K562 (cell line): ENCODE measurements around the gene LDLRAD3. TPM values are rescaled to one million over a fixed set of nuclear protein-coding genes. Genes with fewer than 3 reads are reported as not detected.

Experiments used
- ATAC-seq: fragments of 200-7000 bp; cut with Tn5 transposase; 3 replicates; pipeline ENCODE4 v1.9.1; 2020; ENCODE audit warnings: moderate library complexity
- BruUV-seq: library from RNA; stranded (reverse); fragments of 400-500 nt; replicated peaks from 2 replicates; lab custom pipeline; 2021; lab: Mats Ljungman, UMichigan
- CTCF ChIA-PET: fragments of 300-600 bp; formaldehyde crosslinking; extraction: SDS; loops from one replicate; lab custom pipeline; 2021; ENCODE audit warnings: low intra/inter-chr PET ratio; lab: Yijun Ruan, JAX
- POLR2A ChIA-PET: fragments of 300-600, 350-650 bp; sonication (Branson Sonifier 250); formaldehyde crosslinking; extraction: SDS; loops from one replicate; lab custom pipeline; 2021; ENCODE audit warnings: antibody characterized with exemption, inconsistent platforms; lab: Yijun Ruan, JAX
- DNase-seq, 4 experiments: peaks; one replicate each; pipeline versions ENCODE4 v3.0.0 to v3.0.0-alpha.2; 2011 to 2018; ENCODE audit warnings: low spot score in 3 of 4, mixed read lengths in 3 of 4; ENCODE audit errors: extremely low read depth in 1 of 4
- FAIRE-seq: peaks from 2 replicates; lab custom pipeline; 2011; peaks lifted over from hg19 to GRCh38; lab: Jason Lieb, UNC
- H2AFZ ChIP-seq: 2 replicates; pipeline ENCODE4 v1.6.0; 2011; ENCODE audit warnings: low read depth, low read length, control low read depth, inconsistent platforms
- H3K27ac ChIP-seq: fragments of 200-600 bp; 3 replicates; pipeline ENCODE4 v1.8.0; 2011; ENCODE audit warnings: low read depth, mild to moderate bottlenecking, control low read depth, inconsistent platforms, low read length, moderate library complexity, mixed read lengths; ENCODE audit errors: extremely low read depth
- H3K27me3 ChIP-seq, 2 experiments: fragments of 300-600 bp in 1 of 2; 2 replicates in 1 of 2; 3 replicates in 1 of 2; pipeline versions ENCODE4 v1.6.0 to v1.8.0; 2011; ENCODE audit warnings: inconsistent platforms in 2 of 2, low read length in 2 of 2, mild to moderate bottlenecking in 1 of 2, mixed read lengths in 1 of 2, moderate library complexity in 1 of 2; ENCODE audit not compliant: control insufficient read depth in 2 of 2, insufficient read depth in 2 of 2
- H3K36me3 ChIP-seq: fragments of 300-600 bp; 3 replicates; pipeline ENCODE4 v1.8.0; 2011; ENCODE audit warnings: mild to moderate bottlenecking, low read length, inconsistent platforms; ENCODE audit not compliant: control insufficient read depth, insufficient read depth
- H3K4me1 ChIP-seq, 2 experiments: fragments of 200-600 bp in 1 of 2; replicated peaks in 1 of 2; 2 replicates in 1 of 2; 3 replicates in 1 of 2; pipeline versions ENCODE4 v1.5.1 to v1.8.0; 2011; ENCODE audit warnings: inconsistent platforms in 2 of 2, low read length in 2 of 2, mild to moderate bottlenecking in 1 of 2, mixed read lengths in 1 of 2, moderate library complexity in 1 of 2; ENCODE audit not compliant: control insufficient read depth in 2 of 2, insufficient read depth in 2 of 2
- H3K4me2 ChIP-seq: 2 replicates; pipeline ENCODE4 v1.6.1; 2011; ENCODE audit warnings: low read length, control low read depth, inconsistent platforms, mixed read lengths; ENCODE audit not compliant: insufficient read depth
- H3K4me3 ChIP-seq: fragments of 200-600 bp; sonication (generic), shearing (Covaris generic); 2 replicates; pipeline ENCODE4 v1.5.1; 2016; ENCODE audit warnings: control low read depth, inconsistent platforms
- H3K79me2 ChIP-seq: fragments of 200-600 bp; 3 replicates; pipeline ENCODE4 v1.8.0; 2011; ENCODE audit warnings: low read length, inconsistent platforms; ENCODE audit not compliant: control insufficient read depth, insufficient read depth
- H3K9ac ChIP-seq, 2 experiments: 2 replicates each; pipeline versions ENCODE4 v1.6.0 to v1.6.1; 2011; ENCODE audit warnings: low read depth in 2 of 2, low read length in 2 of 2, control low read depth in 1 of 2, inconsistent platforms in 1 of 2, mild to moderate bottlenecking in 1 of 2, mixed read lengths in 1 of 2; ENCODE audit not compliant: insufficient read depth in 1 of 2
- H3K9me1 ChIP-seq: one replicate; pipeline ENCODE4 v1.6.0; 2011; ENCODE audit warnings: inconsistent platforms, mild to moderate bottlenecking, low read length, moderate library complexity; ENCODE audit not compliant: control insufficient read depth, insufficient read depth
- H3K9me3 ChIP-seq: replicated peaks from 2 replicates; pipeline ENCODE4 v1.5.1; 2011; ENCODE audit warnings: low read depth, low read length, inconsistent platforms; ENCODE audit not compliant: control insufficient read depth, insufficient read depth
- H4K20me1 ChIP-seq: replicated peaks from 2 replicates; pipeline ENCODE4 v1.6.1; 2011; ENCODE audit warnings: low read length, inconsistent platforms, mixed read lengths; ENCODE audit not compliant: control insufficient read depth, insufficient read depth
- KDM1A ChIP-seq, 2 experiments: fragments of 450-650 bp; IDR thresholded peaks; 2 replicates each; pipeline ENCODE4 v1.6.1; 2016; ENCODE audit warnings: mild to moderate bottlenecking in 2 of 2
- NFRKB ChIP-seq: fragments of 450-650 bp; IDR thresholded peaks from 2 replicates; pipeline ENCODE4 v1.6.1; 2016; ENCODE audit warnings: low read depth
- RCOR1 ChIP-seq, 2 experiments: IDR thresholded peaks; 2 replicates each; pipeline ENCODE4 v1.6.1; 2012; ENCODE audit warnings: low read depth in 2 of 2, low read length in 2 of 2, borderline replicate concordance in 1 of 2, improper control_type of control experiment in 1 of 2
- TAF15 ChIP-seq: fragments of 200-400 bp; formaldehyde crosslinking; IDR thresholded peaks from 2 replicates; pipeline ENCODE4 v1.6.1; 2017; ENCODE audit warnings: mild to moderate bottlenecking, low read depth, low read length, moderate library complexity
- TFAM ChIP-seq: fragments of 250-450 bp; sonication (Bioruptor Pico); conservative IDR thresholded peaks from 2 replicates; pipeline ENCODE4 v1.5.0; 2021; ENCODE audit warnings: mild to moderate bottlenecking, moderate library complexity
- WGBS: fragments of 100-300 bp; shearing (Covaris generic); methylation state at CpG from one replicate; pipeline ENCODE4 v1.1.6; 2016; ENCODE audit warnings: low coverage, mixed read lengths; ENCODE audit not compliant: insufficient coverage; ENCODE audit errors: missing lambda C conversion rate; 5-methylcytosine and 5-hydroxymethylcytosine counted together
- in situ Hi-C: fragments of 300-500 bp; cut with MboI; formaldehyde crosslinking; loops from 4 replicates; pipeline ENCODE4 v1.15.0; 2018; ENCODE audit warnings: inconsistent platforms, mixed read lengths
- intact Hi-C: fragments of 100-400 bp; cut with micrococcal nuclease; formaldehyde crosslinking; loops from 2 replicates; pipeline ENCODE4 v1.14.2; 2022
- polyA plus RNA-seq, 8 experiments: library from polyadenylated mRNA; depleted of rRNA in 4 of 8; stranded (reverse) in 5 of 8; unstranded in 3 of 8; fragments of >200 nt; fragmentation: Nextera tagmentation in 2 of 8; fragmentation: Illumina TruSeq in 1 of 8; extraction: Ambion mirVana in 2 of 8; extraction: Trizol in 1 of 8; gene quantifications; 2 replicates each; pipeline versions ENCODE4 v1.2.1 to v1.2.3, GENCODE V29; 2011 to 2014; ENCODE audit warnings: inconsistent platforms in 1 of 8, missing spikeins in 1 of 8
- total RNA-seq, 7 experiments: library from RNA; depleted of rRNA in 6 of 7; stranded (reverse); fragments of >200 nt in 6 of 7; fragmentation: Illumina TruSeq in 2 of 7; extraction: Trizol in 2 of 7; gene quantifications; 2 replicates each; pipeline versions ENCODE4 v1.2.1 to v1.2.3, GENCODE V29; 2011 to 2021; ENCODE audit warnings: low replicate concordance in 1 of 7
- TF ChIP-seq, protein P1 (sequence below), 2 experiments: fragments of 250-450 bp in 1 of 2; fragments of 450-650 bp in 1 of 2; sonication (Bioruptor Pico) in 1 of 2; IDR thresholded peaks; 2 replicates each; pipeline versions ENCODE4 v1.6.1 to v1.8.0; 2016 to 2021; ENCODE audit warnings: mild to moderate bottlenecking in 2 of 2, moderate library complexity in 2 of 2, missing compliant biosample characterization in 1 of 2, missing genetic modification characterization in 1 of 2

LDLRAD3 gene
- total and polyA plus RNA-seq, 9 of the 15 experiments (the other 6 are each of a cell fraction or from before 2014, with no cell fraction given) = 0.73 to 7.2 (median 3.5) TPM

- no peak for ATAC-seq
- BruUV-seq = no TSS peak
- intact Hi-C loops = no loop called here
- no peaks in the 10 kb centered on the region for H3K36me3 ChIP-seq
- TF ChIP-seq TAF15 (no peak), TFAM (no peak), RCOR1 (IDR thresholded peaks at IDR 0.05; ENCODE audit: borderline replicate concordance in 1 of 2, low read depth in 2 of 2, low read length in 2 of 2) (peak; percentile 15 to 60; a peak in 2 of 4 replicates), KDM1A (IDR thresholded peaks at IDR 0.05) (peak; percentile 34 to 44; a peak in 1 of 4 replicates), NFRKB (no peak)
- TF ChIP-seq, protein P1, sequence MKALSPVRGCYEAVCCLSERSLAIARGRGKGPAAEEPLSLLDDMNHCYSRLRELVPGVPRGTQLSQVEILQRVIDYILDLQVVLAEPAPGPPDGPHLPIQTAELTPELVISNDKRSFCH (CRISPR knock-in tag; IDR thresholded peaks at IDR 0.05) = no peak
- TF ChIP-seq, protein P1 (tag; IDR thresholded peaks at IDR 0.05) = no peak
- no peak overlapping the region for H3K27ac ChIP-seq
- H3K79me2 ChIP-seq = no peaks in the 10 kb centered on the region
- H3K9me3 ChIP-seq = no peaks in the 10 kb centered on the region
- no peaks in the 10 kb centered on the region for H3K9me1 ChIP-seq
- POLR2A ChIA-PET = no interaction called here
- peaks cover 5 to 6% of the 10 kb centered on the region in 2 experiments; a peak in 3 of 5 replicates for H3K27me3 ChIP-seq
- CTCF ChIA-PET = no interaction called here
- no peak overlapping the region for H3K9ac ChIP-seq
- no peak overlapping the region for H3K4me2 ChIP-seq
- H4K20me1 ChIP-seq = no peaks in the 10 kb centered on the region; the same call in 1 of the 2 replicates
- no peak overlapping the region for H3K4me3 ChIP-seq
- H3K4me1 ChIP-seq = no peaks in the 10 kb centered on the region; a peak in 1 of 5 replicates
- in situ Hi-C loops = no loop called here
- DNase-seq = no peak
- H2AFZ ChIP-seq = no peak overlapping the region
- FAIRE-seq = no peak
- WGBS = 6% methylated on average over 10 of the region's 10 CpGs
These were observed 216.2 kb downstream of the LDLRAD3 start for GRCh38 chr11:36160091-36160490.
